Inferior parietal cortex (tissue), 1 donor: ENCODE results near the gene PSME3IP1.

Experiments
- DNase-seq: peaks from one replicate; pipeline ENCODE4 v3.0.0-alpha.2; 2016; ENCODE audit errors: extremely low spot score

Gene PSME3IP1

DNA sequence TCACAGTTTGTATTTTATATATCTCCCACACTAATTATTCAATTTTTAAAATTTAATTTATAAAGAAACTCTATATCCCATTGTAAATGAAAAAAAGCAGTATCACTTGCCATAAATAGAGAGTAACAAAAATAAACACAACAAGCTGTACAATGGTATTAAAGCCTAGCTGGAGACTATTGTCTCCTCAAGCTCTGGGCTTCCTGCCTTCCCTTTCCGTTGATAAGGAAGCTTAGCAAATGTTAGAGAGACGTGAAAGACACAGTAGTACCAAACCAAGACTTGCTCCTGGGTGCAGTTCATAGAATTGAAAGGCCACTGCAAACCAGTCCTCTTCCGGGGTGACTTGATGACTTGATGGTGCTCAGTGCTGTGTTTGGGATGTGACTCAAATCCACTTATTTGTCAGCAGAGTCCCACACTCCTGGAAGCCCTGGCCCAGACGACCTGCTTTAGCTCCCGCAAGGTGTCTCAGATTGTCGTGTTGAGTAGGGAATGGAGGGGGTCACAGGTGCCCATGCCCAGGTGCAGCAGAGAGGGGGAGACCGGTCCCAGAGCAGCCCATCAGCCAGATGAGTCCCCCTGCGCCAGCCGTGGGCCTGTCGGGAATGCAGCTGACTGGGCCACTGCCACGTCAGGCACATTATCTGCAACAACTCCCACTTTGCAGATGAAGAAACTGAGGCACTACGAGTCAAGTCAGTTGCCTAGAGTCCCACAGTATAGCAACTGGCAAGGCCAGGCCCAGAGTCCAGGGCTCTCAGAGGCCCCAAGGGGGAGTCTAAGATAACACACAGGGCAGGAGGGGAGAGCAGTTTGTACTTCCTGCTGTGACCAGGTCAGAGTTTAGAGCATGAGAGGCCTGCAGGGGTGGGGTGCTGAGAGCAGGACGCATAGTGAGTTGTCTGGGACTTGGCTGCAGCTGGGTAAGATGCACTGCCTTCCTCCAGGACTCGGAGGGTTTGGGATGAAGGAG is 40.5 kb downstream of the PSME3IP1 start:
- DNase-seq = no peak

DNA sequence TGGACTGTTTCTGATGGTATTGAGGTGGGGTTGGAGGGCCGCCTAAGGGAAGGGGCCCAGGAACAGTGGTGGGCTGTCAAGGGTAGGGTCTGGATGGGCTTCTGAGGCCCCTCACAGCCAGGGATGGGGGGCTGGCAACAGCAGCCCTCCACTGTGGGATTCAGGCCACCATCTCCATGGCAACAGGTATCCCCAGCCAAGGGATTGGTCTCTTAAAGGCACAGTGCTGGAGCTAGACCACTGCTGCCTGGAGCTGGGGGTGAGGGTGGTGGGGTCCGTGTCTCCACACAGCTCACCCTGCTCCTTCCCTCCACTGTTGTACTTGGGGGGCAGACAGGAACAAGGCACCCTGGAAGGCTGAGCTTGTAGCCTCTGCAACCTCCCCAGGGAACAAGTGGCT is 41.8 kb downstream of the PSME3IP1 start:
- DNase-seq = no peak

DNA sequence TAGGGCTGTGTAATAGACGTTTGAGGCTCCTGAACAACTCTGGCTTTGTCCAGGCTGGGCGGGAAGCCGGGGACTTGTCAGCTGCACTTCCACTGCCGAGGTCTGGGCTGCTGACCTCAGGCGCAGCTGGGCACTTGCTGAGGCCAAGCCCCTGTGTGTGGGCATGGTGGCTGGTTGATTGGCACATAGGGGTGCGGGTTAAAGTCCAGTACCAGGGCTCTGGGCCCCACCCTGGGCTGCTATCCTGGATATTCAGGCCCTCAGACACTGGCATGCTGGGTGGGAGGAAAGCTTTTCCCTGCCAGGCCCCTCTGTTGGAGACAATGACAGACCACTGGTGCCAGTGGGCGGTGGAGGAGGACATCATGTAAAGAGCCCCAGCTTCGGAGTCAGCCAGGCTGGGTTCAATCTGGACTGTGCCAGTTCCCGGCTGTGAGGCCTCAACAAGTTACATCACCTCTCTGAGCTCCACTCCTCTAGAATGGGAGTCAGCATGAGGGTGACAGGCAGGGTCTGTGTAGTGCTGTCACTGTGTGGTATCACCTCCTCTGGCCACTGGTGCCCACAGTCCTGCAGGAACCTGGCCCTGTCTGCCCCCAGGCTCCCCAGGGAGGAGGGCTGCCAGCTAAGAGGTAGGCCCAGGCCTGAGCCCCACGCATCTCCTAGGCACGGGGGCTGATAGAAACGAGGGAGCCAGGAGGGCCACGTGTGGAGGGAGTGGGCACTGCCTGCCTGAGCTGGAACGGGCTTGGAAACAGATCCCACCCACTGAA is 42.5 kb downstream of the PSME3IP1 start:
- peak; percentile 74 for DNase-seq

DNA sequence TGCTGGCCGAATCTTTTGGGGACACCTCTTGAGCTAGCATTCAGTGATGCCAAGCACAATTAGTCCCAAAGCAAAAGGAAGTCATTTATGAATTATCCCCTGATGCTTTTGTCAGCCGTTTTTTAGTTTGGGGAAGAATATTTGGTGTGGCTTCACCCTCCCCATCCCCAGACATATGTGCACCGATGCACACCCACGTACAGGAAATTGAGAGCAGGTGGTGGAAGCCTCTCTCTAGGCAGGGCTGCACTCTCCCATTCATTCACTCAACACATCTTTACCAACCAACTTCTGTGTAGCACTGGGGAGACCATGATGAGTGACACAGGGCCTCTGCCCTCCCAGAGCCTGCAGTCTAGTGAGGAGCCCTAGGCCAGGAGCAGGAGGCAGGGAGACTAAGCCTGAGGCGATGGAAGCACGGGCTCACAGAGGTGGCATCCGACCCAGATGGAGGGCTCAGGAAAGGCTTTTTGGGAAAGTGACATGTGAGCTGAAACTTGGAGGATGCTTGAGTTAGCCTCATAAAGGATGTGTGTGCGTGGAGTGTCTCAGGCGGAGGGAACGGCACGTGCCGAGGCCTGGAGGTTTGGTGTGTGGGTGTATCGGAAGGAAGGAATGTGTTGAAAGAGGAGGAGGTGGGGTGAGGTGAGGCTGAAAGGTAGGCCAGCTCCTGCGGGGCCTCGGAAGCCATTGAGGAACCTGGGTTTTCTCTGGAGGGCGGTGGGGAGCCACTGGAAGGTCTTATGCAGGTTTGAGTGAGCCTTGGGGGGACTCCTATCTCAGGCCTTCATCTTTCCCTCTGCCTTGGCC is 43.8 kb downstream of the PSME3IP1 start:
- DNase-seq = no peak

DNA sequence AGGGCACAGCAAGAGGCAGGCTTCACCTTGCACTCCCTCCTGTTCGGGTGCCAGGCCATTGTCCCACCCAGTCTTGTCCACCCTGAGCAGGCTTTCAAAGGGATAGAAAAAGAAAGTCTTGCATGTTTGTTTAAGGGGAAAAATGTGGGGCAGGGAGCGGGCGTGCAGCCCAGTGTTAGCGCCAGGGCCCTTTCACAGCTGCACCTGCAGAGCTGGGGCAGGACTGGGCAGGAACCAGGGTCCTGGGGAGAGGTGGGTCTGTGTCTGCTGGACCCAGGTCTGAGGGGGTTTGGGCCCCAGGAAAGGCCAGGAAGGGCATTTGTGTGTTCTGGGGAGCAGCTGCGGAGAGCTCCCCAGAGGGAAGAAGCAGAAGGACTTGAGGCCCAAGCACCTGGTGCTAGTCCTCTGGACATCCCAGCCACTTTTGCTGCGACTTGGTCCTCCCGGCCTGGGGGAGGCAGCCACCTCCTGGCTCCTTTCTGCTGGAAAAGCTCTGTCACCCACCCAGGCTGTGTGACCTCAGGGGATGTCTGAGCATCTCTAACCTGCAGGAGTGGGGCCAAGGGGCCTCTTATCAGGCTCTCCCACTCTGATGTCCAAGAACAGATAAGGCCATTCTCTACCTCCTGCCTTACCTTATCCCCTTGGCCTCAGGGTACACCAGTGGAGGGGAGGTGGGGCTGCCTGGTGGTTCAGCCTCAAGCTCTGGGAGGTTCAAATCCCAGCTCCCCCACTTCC is 44.7 kb downstream of the PSME3IP1 start:
- no peak for DNase-seq

DNA sequence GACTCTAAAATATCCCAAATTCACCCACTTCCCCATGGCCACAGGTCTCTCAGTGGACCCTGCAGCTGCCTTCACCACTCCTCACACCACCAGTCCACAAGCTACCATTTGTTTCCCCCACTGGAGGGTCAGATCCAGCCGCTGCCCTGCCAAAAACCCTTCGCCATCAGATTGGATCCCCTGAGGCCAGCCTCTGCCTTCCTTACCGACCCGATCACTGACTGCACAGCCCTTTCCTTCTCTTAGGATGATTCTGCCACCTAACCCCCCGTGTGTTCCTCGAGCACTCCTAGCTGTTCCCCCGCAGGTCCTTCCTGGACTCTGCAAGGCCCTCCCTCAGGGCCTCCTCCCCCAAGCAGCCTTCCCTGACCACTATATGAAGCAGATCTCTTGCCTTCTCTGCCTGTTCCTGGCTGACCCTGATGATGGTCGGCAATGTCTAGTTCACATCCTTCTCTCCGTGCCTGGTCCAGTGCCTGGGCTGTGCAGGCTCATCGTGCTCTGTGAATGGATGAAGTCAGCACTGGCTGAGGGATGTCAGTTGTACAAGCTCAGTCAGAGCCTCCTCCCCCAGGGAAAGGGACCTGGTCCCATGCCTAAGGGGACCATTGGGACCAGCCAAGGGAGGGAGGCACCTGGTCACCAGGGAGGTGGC is 47.4 kb downstream of the PSME3IP1 start:
- no peak for DNase-seq

DNA sequence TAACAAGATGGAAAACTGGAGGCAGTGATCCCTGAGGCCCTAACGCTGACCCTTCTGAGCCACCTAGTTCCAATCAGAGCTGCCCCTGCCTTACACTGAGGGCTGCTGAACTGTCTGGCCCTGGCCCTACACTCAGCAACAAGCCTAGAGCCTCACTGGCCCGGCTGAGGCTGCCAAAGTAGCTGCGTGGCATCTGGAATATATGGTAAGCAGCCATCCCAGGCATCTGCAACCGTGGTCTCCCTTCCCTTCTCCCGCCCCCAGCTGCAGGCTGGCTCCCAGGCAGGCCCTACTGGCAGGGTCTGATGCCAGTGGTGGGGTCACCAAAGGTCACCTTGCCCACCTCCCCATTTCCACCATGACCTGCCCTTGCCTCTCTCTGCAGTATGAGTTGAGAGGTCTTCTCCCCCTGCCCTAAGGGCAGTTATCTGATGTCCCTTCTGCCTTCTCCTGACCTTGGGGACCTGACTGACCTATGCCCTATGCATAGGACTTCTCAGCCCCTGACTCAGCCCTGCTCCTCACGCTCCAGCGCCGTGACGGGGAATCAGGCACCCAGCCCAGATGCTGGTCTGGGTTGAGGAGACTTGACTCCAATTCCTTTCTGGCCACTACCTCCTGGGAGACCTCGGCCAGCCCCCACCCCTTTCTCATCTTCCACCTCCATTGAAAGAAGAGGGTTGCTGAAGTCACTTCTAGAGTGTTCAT is 48.1 kb downstream of the PSME3IP1 start:
- DNase-seq = no peak

DNA sequence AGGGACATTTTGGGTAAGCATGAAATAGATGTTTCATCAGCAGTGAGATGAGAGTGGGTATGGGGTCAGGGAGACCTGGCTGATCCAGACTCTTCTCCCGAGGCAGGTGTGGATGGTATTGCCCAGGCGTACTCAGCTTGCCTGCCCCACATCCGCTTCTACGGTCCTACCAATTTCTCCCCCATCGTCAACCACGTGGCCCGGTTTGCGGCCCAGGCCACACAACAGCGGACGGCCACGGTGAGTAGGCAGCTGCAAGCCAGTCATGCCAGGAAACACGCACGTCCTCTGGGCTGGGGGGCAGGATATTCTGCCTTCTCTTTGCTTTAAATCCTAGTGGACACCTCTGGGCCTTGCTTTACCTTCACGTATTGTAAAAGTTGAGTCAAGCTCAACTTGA is 48.8 kb downstream of the PSME3IP1 start:
- DNase-seq = no peak

DNA sequence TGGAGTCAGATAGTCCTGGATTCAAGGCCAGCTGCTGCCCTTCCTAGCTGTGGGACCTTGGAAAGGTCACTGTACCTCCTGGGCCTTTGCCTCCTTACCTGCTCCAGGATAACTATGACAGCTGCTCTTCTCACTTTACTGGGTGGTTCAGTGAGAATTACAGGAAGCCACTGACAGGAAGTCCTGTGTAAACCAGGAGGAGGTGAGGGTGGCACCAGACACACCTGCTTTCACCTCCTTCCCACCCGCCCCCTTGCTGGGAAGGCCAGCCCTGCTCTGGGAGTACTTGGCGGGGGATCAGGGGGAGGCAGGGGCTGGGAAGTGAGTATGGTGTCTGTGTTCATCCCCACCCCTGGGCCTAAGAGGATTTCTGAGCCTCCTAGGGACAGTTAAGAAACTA is 50.9 kb downstream of the PSME3IP1 start:
- DNase-seq = no peak

DNA sequence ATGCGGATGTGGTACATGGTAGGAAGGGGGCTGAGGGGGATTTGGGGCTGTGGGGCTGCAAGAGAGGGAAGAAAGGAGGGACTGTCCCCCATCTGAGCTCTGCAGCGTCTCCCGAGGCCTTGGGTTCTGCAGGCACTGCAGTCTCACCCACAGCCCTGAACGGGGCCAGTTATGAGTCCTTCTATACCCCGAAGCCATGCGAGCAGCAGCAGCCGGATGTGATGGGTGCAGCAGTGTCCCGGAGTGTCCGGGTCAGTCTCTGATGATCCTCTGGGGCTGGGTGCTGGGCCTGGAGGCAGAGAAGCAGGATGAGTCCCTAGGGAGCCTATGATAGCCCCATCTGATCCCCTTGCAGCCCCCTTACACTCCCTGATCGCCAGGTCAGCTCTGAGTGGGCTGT is 52.0 kb downstream of the PSME3IP1 start:
- no peak for DNase-seq

DNA sequence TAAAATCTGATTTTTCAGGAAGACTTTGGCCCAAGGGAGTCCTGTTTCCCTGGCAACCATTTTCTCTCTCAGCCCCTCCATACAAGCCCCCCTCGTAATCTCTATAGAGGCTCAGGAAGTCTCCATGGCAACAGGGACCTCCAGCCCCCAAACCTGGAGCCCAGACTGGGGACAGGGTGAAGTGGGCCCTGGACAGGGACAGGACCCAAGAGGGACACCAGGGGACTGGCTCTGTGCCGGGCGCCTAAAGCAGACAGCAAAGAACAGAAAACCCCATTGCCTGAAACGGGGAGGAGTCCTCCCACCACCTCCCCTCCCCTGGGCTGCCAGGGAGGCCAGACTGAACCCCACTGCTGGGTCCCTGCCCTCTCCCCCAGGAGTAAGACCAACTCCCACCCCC is 52.8 kb downstream of the PSME3IP1 start:
- DNase-seq = no peak

DNA sequence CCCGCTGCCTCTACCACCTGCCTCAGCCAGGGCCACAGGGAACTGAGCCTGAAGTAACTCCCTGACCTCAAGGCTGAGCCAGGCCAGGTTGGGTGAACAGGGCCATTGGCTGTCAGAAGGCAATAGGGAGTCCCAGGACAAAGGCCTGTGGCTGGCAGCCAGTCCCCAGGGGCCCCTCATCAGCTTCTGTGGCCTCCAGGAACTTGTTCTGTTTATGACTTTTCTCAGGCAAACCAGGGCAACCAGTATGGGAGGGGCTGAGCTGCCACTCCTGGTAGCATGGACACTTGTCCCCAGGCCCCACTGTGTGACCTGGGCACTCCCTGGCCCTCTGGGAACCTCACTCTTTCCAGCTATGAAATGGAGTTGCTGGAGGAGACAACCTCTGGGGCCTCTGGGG is 53.4 kb downstream of the PSME3IP1 start:
- no peak for DNase-seq

DNA sequence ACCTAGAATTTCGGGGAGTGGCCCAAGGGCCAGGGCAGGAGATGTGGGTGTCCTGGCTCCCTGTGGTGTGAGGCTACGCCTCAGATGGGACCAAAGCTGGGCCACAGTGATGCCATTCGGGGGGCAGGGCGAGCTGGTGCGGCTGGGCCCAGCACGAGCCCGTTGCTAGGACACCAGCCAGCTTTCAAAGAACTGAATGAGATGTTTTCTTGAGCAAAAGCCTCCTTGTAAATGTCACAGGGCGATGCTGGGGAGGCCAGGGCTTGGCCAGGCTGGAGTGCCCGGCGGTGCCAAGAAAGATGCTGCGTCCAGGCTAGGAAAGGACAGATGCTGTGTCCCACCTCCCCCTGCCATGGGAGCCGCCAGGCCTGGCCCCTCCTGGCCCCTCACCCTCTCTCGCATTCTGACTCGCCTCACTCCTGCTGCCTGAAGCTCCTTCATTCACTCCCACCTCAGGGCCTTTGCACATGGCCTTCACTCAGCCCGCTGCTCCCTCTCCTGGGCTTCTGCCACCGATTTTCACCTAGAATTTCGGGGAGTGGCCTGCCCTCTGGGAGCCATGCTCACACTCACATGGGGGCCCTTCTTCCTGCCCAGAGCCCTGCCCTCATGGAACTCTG is 54.4 kb downstream of the PSME3IP1 start:
- peak; percentile 76 for DNase-seq

DNA sequence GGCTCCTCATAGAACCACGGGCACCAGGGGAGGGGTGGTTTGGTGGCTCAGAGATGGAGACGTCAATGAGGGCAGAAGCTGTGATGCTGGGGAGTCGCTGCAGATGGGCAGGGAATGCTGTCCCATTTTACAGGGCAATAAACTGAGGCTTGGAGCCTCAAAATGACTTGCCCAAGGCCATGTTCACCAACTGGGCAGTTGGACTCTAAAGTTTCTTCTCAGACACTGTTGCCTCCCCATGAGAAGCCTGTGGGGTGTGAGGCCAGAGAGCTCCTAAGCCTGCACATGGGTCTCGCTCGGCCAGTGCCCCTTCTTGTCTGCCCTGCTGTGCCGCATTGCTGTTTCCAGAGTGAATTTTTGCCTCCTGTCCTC is 54.9 kb downstream of the PSME3IP1 start:
- DNase-seq = no peak

DNA sequence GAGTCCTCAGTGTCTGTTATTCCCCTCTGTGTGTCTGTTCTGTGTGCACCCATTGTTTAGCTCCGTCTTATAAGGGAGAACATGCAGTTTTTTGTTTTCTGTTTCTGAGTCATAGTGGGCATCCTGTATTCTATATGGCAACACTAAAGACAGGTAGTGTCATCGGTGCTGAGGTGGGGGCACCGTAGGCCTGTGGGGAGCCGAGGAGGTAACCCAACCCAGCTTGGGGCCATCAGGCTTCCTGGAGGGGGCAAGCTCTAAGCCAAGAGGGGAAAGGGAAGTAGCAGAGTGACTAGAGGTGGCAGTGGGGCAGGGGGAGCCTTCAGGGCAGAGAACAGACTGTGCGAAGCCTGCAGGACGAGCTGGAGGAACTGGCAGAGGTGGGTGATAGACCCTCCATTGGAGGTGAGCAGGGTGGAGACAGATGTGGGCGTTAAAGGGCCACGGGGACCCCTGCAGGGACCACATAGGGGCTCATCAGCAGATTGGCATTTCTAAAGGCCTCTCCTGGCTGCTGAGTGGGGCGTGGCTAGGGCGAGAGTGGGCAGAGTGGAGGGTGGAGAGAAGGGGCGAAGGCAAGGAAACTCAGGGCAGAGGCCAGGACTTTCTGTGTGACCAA is 57.0 kb downstream of the PSME3IP1 start:
- no peak for DNase-seq

DNA sequence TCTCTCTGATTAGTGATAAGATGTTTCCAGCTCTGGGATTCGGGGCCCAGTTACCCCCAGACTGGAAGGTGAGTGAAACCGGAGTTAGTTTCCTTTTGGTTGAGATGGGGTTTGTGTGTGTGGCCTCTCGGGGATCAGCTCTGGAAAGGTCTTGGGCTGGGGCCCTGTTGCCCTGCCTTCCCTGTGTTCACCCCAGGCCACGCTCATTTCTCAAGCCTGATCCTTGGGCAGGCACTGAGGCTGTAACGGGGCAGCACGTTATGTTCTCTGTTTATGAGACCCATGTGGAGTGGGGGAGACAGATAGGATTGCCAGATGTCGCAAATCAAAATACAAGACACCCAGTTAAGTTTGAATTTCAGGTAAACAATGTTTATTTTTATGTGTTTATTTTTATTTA is 58.0 kb downstream of the PSME3IP1 start:
- no peak for DNase-seq

DNA sequence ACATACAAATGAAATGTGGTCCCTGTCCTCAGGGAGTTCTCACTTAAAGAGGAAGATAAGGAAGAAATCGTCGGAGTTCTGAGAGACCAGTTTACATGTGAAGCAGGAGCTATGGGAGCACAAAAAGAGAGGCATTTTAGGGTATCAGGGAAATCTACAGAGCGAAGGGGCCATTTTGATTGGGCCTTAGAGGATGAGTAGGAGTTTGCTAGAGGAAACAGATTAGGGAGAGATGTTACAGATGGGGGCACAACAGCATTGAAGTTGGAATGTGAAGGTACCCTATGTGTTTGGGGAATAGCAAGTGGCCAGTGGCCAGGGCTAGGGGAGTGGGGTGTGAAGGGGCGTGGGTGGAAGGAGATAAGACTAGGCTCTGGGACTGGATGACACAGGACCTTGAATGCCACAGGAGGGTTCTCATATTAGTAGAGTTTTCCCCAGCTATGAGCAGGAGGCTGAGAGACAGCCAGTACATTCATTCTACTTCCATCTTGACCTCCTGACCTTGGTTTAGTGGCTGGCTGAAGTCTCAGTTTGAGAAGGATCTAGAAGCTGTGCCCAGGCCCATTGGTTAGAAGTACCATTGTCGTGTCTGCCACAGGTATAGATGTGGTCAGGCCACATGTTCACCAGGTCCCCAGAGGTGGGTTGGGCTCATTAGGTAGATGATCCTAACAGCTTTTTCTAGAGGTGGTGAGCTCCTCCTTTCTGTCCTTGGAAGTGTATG is 58.6 kb downstream of the PSME3IP1 start:
- DNase-seq = no peak

DNA sequence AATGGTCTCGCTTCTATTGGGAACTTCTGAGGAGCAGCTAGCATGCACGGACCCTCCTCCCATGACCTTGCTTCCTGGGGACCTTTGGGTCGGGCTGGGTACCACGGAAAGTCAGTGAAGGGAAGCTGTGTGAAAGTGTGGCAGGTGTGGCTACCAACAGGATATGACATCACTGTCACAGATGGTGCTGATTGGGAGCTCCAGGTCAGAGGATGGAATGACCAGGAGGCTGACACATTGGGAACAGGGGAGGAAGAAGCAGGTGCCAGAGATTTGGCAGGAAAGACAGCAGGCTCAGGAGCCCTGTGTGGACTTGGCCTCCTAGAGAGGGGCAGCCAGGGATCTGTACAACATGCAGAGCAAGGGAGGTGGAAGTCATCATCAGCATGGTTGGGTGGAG is 59.4 kb downstream of the PSME3IP1 start:
- no peak for DNase-seq

DNA sequence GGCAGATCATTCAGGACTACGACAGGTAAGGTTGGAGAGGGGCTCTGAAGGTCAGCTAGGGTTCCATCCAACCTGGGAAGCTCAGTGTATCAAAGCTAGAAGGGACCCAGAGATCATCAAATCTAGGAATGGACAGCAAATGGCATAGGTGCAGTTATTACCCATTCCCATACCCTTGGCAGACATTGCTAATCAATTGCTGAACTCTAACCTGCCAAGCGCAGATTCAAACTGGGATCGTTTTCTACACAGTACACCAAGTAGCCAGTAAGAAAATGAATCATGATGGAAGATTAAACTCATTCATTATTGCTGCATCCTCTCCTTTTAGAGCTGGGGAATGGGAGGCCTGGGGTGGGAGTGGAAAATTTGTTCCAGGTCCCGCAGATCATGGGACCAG is 59.9 kb downstream of the PSME3IP1 start:
- DNase-seq = no peak
